A549 (cell line): ENCODE measurements around the gene ZNF385D. TPM values are rescaled to one million over a fixed set of nuclear protein-coding genes. Genes with fewer than 3 reads are reported as not detected.

Source experiments
- ATAC-seq, 2 experiments: fragments of 200-7000 bp in 1 of 2; fragments of >200 bp in 1 of 2; cut with Nextera tagmentation in 1 of 2; cut with Tn5 transposase in 1 of 2; 3 replicates each; pipeline versions ENCODE4 v1.8.0 to v1.9.1; 2018 to 2020; ENCODE audit warnings: mild to moderate bottlenecking in 1 of 2, moderate library complexity in 1 of 2
- CTCF ChIA-PET: fragments of 300-600 bp; sonication (Branson Sonifier 250); formaldehyde crosslinking; extraction: SDS; loops from one replicate; lab custom pipeline; 2021; ENCODE audit warnings: antibody characterized with exemption, inconsistent platforms; lab: Yijun Ruan, JAX
- POLR2A ChIA-PET: fragments of 350-600 bp; formaldehyde crosslinking; extraction: SDS; loops from one replicate; lab custom pipeline; 2021; ENCODE audit warnings: antibody characterized with exemption, inconsistent platforms; lab: Yijun Ruan, JAX
- DNase-seq, 2 experiments: peaks; one replicate each; pipeline versions ENCODE4 v3.0.0 to v3.0.0-alpha.2; 2011 to 2016; ENCODE audit warnings: low read depth in 1 of 2, low spot score in 1 of 2
- FAIRE-seq: peaks from 2 replicates; lab custom pipeline; 2011; peaks lifted over from hg19 to GRCh38; lab: Jason Lieb, UNC
- H3K27ac ChIP-seq, 2 experiments: fragments of >200 bp; sonication (Bioruptor Twin); formaldehyde crosslinking; 3 replicates each; pipeline ENCODE4 v1.5.1; 2016 to 2017
- H3K4me1 ChIP-seq: fragments of >200 bp; sonication (Bioruptor Twin); formaldehyde crosslinking; 3 replicates; pipeline ENCODE4 v1.6.1; 2016
- H3K4me2 ChIP-seq: fragments of >200 bp; sonication (Bioruptor Twin); formaldehyde crosslinking; 3 replicates; pipeline ENCODE4 v1.6.1; 2016
- H3K4me3 ChIP-seq: fragments of >200 bp; sonication (Bioruptor Twin); formaldehyde crosslinking; 3 replicates; pipeline ENCODE4 v1.5.1; 2016
- H3K9me3 ChIP-seq: fragments of >200 bp; sonication (Bioruptor Twin); formaldehyde crosslinking; 3 replicates; pipeline ENCODE4 v1.6.1; 2016
- BHLHE40 ChIP-seq: IDR thresholded peaks from 2 replicates; pipeline ENCODE4 v1.6.1; 2012; ENCODE audit warnings: low read depth, low read length, inconsistent platforms
- CBX2 ChIP-seq: fragments of 200-600 bp; sonication (generic); IDR thresholded peaks from 2 replicates; pipeline ENCODE4 v1.6.1; 2016; ENCODE audit warnings: low read depth, mild to moderate bottlenecking, borderline replicate concordance
- CBX8 ChIP-seq: fragments of 200-600 bp; sonication (generic); IDR thresholded peaks from 2 replicates; pipeline ENCODE4 v1.6.1; 2016
- CEBPB ChIP-seq, 2 experiments: fragments of >200 bp in 1 of 2; sonication (Bioruptor Twin) in 1 of 2; formaldehyde crosslinking in 1 of 2; IDR thresholded peaks; 2 replicates each; pipeline ENCODE4 v1.6.1; 2012 to 2016
- CHD4 ChIP-seq: fragments of 200-600 bp; sonication (generic); IDR thresholded peaks from 2 replicates; pipeline ENCODE4 v1.6.1; 2016; ENCODE audit warnings: antibody characterized with exemption, mild to moderate bottlenecking, borderline replicate concordance
- EHF ChIP-seq: fragments of 250-450 bp; sonication (Bioruptor Pico); IDR thresholded peaks from 2 replicates; pipeline ENCODE4 v1.5.0; 2020; ENCODE audit warnings: mild to moderate bottlenecking
- FOXS1 ChIP-seq: fragments of 250-450 bp; sonication (Bioruptor Pico); IDR thresholded peaks from 2 replicates; pipeline ENCODE4 v1.5.0; 2020; ENCODE audit warnings: mild to moderate bottlenecking, moderate library complexity
- HDAC2 ChIP-seq: fragments of 200-600 bp; sonication (generic); IDR thresholded peaks from 2 replicates; pipeline ENCODE4 v1.6.1; 2016
- HEYL ChIP-seq: fragments of 250-450 bp; sonication (Bioruptor Pico); IDR thresholded peaks from 2 replicates; pipeline ENCODE4 v1.8.0; 2021; ENCODE audit warnings: mild to moderate bottlenecking, moderate library complexity
- HOXA7 ChIP-seq: fragments of 250-450 bp; sonication (Bioruptor Pico); IDR thresholded peaks from 2 replicates; pipeline ENCODE4 v1.5.0; 2020; ENCODE audit warnings: mild to moderate bottlenecking, moderate library complexity
- HOXB13 ChIP-seq: fragments of 250-450 bp; sonication (Bioruptor Pico); IDR thresholded peaks from 2 replicates; pipeline ENCODE4 v1.5.0; 2020; ENCODE audit warnings: low read depth, mild to moderate bottlenecking, moderate library complexity
- HOXB5 ChIP-seq: fragments of 250-450 bp; sonication (Bioruptor Pico); IDR thresholded peaks from 2 replicates; pipeline ENCODE4 v1.5.0; 2020; ENCODE audit warnings: mild to moderate bottlenecking, moderate library complexity
- JUN ChIP-seq, 2 experiments: fragments of >200 bp; sonication (Bioruptor Twin); formaldehyde crosslinking; IDR thresholded peaks; 2 replicates in 1 of 2; 3 replicates in 1 of 2; pipeline ENCODE4 v1.6.1; 2016 to 2017
- KDM1A ChIP-seq: fragments of 200-600 bp; sonication (generic); IDR thresholded peaks from 2 replicates; pipeline ENCODE4 v1.6.1; 2016; ENCODE audit warnings: low read depth, mild to moderate bottlenecking
- NFE2L2 ChIP-seq: fragments of 150-350 bp; conservative IDR thresholded peaks from 2 replicates; pipeline ENCODE4 v1.6.1; 2014; ENCODE audit warnings: low read length
- RARB ChIP-seq: fragments of 250-450 bp; sonication (Bioruptor Pico); IDR thresholded peaks from 2 replicates; pipeline ENCODE4 v1.8.0; 2021; ENCODE audit warnings: mild to moderate bottlenecking, moderate library complexity
- ZC3H11A ChIP-seq: fragments of 450-650 bp; IDR thresholded peaks from 2 replicates; pipeline ENCODE4 v1.6.1; 2014; ENCODE audit warnings: antibody characterized with exemption, mild to moderate bottlenecking
- ZFP36 ChIP-seq: fragments of 450-650 bp; IDR thresholded peaks from 2 replicates; pipeline ENCODE4 v1.6.1; 2014; ENCODE audit warnings: borderline replicate concordance; ENCODE audit not compliant: partially characterized antibody
- ZNF302 ChIP-seq: fragments of 250-450 bp; sonication (Bioruptor Pico); IDR thresholded peaks from 2 replicates; pipeline ENCODE4 v1.9.0; 2021; ENCODE audit warnings: inconsistent platforms, mild to moderate bottlenecking, moderate library complexity
- WGBS: methylation state at CpG from one replicate; pipeline ENCODE4 v1.1.6; 2017; ENCODE audit errors: missing lambda C conversion rate; 5-methylcytosine and 5-hydroxymethylcytosine counted together
- polyA plus RNA-seq, 4 experiments: library from polyadenylated mRNA; depleted of rRNA in 3 of 4; stranded (reverse); fragments of >200 nt; fragmentation: RNase III in 1 of 4; extraction: RNeasy Plus Mini Kit Qiagen cat#74134 plus additional on column Dnase treatment in 1 of 4; gene quantifications; 2 replicates in 3 of 4; 3 replicates in 1 of 4; pipeline ENCODE4 v1.2.3, GENCODE V29; 2011 to 2017
- TF ChIP-seq, protein P1 (sequence below): IDR thresholded peaks from 2 replicates; pipeline ENCODE4 v1.6.1; 2012
- TF ChIP-seq, protein P2 (sequence below): fragments of 450-650 bp; IDR thresholded peaks from 2 replicates; pipeline ENCODE4 v1.6.1; 2014; ENCODE audit warnings: antibody characterized with exemption
- TF ChIP-seq, protein P3 (sequence below): fragments of >200 bp; sonication (Bioruptor Twin); formaldehyde crosslinking; IDR thresholded peaks from 3 replicates; pipeline ENCODE4 v1.5.1; 2016
- TF ChIP-seq, protein P4 (sequence below): IDR thresholded peaks from 2 replicates; pipeline ENCODE4 v1.6.1; 2012

Gene ZNF385D
- polyA plus RNA-seq, 2 of the 4 experiments (the other 2 are of a cell fraction): not detected

DNA sequence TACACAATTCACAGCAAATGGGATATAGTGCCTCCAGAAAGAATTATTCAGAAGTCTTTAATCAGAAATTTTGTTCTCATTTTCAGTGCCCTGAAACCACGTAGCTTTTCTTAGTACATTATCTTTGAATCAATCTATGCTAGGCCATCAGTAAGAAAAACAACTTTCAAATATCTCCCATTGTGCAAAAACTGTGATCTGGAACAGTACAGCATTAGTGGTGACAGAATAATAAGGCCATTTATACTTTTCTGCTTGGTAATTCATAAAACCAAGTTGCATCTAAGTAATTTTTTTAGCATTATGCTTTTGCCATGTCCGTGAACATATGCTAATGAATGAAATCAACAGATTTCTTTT, 35.4 kb upstream of the ZNF385D start:
- POLR2A ChIA-PET: no interaction called here
- no peaks in the 10 kb centered on the region for H3K9me3 ChIP-seq
- ATAC-seq (no peak), FAIRE-seq (no peak), DNase-seq (no peak)
- WGBS: 1% methylated on average over 2 of the region's 2 CpGs
- no peaks in the 10 kb centered on the region for H3K4me1 ChIP-seq
- H3K4me3 ChIP-seq: no peak overlapping the region
- H3K4me2 ChIP-seq: no peak overlapping the region
- CTCF ChIA-PET: no interaction called here
- no peak overlapping the region for H3K27ac ChIP-seq
- TF ChIP-seq RARB (CRISPR knock-in tag) (no peak), KDM1A (no peak), CHD4 (no peak), BHLHE40 (no peak), ZC3H11A (no peak), NFE2L2 (no peak), HEYL (no peak), JUN (IDR thresholded peaks at IDR 0.05) (no peak), EHF (CRISPR knock-in tag) (no peak), HDAC2 (no peak)
- TF ChIP-seq, protein P1, sequence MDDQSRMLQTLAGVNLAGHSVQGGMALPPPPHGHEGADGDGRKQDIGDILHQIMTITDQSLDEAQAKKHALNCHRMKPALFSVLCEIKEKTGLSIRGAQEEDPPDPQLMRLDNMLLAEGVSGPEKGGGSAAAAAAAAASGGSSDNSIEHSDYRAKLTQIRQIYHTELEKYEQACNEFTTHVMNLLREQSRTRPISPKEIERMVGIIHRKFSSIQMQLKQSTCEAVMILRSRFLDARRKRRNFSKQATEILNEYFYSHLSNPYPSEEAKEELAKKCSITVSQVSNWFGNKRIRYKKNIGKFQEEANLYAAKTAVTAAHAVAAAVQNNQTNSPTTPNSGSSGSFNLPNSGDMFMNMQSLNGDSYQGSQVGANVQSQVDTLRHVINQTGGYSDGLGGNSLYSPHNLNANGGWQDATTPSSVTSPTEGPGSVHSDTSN: no peak

DNA sequence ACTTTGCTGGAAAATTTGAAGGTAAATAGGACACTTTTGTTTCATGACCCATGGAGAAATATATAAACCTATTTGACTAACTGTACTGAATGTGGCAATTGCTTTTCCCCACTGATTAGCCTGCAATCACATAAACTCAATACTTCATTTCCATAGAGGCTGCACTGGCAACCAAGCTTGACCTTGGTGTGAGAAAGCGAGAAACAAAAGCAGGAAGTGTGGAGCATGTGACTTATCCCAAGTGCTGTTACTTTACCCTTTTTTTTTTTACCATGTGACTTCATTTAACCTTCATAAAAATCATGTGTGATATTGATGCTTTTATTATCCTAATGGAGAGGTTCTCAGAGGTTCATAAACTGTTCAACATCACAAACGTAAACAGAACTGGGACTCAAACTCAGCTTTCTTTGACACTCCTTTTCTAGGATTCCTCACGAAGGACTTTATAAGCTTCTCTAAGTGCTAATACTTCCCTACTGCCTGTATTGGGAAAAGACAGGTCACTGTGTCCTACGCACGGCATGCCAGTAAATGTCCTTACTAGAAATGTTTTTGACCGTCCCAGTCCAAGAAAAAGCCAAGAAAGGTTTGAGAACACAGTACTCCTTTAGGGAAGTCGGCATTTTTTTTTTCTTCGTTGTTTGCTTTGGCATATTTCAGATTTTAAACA, 34.9 kb upstream of the ZNF385D start:
- ATAC-seq (no peak), DNase-seq (no peak), FAIRE-seq (no peak)
- TF ChIP-seq, protein P2, sequence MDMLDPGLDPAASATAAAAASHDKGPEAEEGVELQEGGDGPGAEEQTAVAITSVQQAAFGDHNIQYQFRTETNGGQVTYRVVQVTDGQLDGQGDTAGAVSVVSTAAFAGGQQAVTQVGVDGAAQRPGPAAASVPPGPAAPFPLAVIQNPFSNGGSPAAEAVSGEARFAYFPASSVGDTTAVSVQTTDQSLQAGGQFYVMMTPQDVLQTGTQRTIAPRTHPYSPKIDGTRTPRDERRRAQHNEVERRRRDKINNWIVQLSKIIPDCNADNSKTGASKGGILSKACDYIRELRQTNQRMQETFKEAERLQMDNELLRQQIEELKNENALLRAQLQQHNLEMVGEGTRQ: no peak
- Histone ChIP-seq H3K27ac (no peak overlapping the region), H3K4me1 (no peaks in the 10 kb centered on the region), H3K9me3 (no peaks in the 10 kb centered on the region), H3K4me3 (no peak overlapping the region), H3K4me2 (no peak overlapping the region)
- 3% methylated on average over 8 of the region's 8 CpGs for WGBS
- ChIA-PET CTCF (no interaction called here), POLR2A (no interaction called here)

DNA sequence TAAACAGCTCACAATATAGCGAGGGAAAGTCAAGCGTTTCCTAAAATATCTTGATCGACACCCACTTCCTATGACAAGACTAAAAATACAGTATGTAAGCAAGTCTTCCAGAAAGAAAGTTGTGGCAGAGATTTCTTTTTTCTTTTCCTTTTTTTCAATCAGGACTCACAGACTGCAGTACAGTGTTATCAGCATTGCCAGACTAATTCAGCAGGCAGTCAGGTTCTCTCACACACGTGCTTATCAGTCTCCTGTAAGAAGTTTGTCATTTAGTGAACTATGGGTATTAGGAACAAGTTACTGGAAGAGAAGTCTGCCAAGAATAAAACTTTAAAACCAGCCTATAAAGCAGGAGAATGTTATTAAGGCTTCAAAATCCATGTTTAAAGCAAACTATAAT, 32.8 kb upstream of the ZNF385D start:
- CTCF ChIA-PET: no interaction called here
- no peaks in the 10 kb centered on the region for H3K4me1 ChIP-seq
- FAIRE-seq: no peak
- no peaks in the 10 kb centered on the region for H3K9me3 ChIP-seq
- DNase-seq: no peak
- no peak overlapping the region for H3K4me3 ChIP-seq
- TF ChIP-seq RARB (CRISPR knock-in tag): no peak
- TF ChIP-seq HOXB13 (CRISPR knock-in tag): no peak
- no peak for TF ChIP-seq HOXB5 (CRISPR knock-in tag)
- TF ChIP-seq CBX8: no peak
- no peak for TF ChIP-seq KDM1A
- TF ChIP-seq HDAC2: no peak
- TF ChIP-seq HEYL: no peak
- TF ChIP-seq CBX2: no peak
- no peak for TF ChIP-seq ZNF302 (CRISPR knock-in tag)
- TF ChIP-seq HOXA7 (CRISPR knock-in tag): no peak
- TF ChIP-seq ZFP36: no peak
- no peak for TF ChIP-seq JUN (IDR thresholded peaks at IDR 0.05)
- TF ChIP-seq, protein P3, sequence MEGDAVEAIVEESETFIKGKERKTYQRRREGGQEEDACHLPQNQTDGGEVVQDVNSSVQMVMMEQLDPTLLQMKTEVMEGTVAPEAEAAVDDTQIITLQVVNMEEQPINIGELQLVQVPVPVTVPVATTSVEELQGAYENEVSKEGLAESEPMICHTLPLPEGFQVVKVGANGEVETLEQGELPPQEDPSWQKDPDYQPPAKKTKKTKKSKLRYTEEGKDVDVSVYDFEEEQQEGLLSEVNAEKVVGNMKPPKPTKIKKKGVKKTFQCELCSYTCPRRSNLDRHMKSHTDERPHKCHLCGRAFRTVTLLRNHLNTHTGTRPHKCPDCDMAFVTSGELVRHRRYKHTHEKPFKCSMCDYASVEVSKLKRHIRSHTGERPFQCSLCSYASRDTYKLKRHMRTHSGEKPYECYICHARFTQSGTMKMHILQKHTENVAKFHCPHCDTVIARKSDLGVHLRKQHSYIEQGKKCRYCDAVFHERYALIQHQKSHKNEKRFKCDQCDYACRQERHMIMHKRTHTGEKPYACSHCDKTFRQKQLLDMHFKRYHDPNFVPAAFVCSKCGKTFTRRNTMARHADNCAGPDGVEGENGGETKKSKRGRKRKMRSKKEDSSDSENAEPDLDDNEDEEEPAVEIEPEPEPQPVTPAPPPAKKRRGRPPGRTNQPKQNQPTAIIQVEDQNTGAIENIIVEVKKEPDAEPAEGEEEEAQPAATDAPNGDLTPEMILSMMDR: no peak
- no peak for TF ChIP-seq FOXS1 (CRISPR knock-in tag)
- TF ChIP-seq, protein P4, sequence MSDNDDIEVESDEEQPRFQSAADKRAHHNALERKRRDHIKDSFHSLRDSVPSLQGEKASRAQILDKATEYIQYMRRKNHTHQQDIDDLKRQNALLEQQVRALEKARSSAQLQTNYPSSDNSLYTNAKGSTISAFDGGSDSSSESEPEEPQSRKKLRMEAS: no peak
- no peak for TF ChIP-seq CEBPB (IDR thresholded peaks at IDR 0.05)
- POLR2A ChIA-PET: no interaction called here
- no peak for ATAC-seq
- WGBS: under 1% methylated on average over 4 of the region's 4 CpGs
- no peak overlapping the region for H3K27ac ChIP-seq
- no peak overlapping the region for H3K4me2 ChIP-seq
